GOT3 (cell line): ENCODE measurements around the gene MYL7.

Experiments used
- DNase-seq: peaks from one replicate; lab custom pipeline; 2025; ENCODE audit warnings: mixed read lengths; lab: John Stamatoyannopoulos, UW

Gene MYL7

DNA sequence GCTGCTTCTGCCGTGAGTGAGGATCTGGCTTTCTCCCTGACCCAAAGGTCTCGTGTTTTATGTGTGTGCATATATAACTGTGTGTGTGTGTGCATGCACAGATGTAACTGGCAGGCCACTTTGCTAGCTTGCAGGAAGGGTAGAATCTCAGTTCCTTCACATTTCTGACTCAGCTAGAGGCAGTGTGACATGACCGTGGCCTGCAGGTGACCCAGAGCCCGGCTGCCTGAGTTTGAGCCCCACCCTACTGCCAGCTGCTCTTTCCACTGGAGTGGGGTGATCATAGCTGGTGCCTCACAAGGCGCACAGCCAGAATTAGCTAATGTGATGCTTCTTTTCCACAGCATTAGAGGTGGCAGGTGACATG, 9.3 kb upstream of the MYL7 start:
- no peak for DNase-seq

DNA sequence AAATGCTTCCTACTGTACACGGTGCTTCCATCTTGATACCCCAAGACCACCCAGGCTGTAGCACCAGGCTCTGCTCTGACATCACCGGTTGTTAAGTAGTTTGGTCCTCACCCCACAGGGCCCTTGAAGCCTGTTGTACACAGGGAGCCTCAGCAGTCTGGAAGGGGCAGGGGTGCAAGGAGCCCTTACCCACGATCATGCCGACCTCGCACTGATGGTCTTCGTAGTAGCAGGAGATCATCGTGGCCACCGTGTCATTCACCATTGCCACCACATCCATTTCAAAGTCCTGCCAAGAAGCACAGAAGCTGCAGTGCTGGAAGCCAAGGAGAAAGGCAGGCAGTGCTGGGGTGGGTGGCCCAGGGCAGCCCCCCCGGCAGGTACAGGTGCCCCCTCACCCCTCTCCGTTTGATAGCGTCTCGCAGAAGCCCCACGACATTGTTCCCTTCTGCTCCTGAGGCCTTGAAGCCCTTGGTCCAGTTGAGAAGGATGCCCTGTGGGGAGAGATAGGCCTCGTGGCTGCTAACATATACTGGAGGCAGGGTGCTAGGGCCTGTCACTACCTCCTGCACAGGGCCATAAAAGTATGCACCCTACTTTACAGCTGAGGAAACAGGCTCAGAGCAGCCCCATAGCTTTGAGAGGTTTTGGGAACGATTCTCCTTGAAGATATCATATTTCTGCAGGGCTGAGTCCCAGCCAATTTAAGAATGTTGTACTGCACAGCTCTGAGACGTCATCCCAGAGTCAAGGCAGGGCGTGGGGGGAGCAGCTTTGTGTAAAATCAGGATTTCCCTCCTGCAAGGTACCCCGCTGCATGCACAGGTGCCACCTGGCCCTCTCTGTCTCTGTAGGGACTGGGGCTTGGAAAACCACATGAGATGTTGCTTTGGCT, 8.7 kb upstream of the MYL7 start:
- DNase-seq = no peak

DNA sequence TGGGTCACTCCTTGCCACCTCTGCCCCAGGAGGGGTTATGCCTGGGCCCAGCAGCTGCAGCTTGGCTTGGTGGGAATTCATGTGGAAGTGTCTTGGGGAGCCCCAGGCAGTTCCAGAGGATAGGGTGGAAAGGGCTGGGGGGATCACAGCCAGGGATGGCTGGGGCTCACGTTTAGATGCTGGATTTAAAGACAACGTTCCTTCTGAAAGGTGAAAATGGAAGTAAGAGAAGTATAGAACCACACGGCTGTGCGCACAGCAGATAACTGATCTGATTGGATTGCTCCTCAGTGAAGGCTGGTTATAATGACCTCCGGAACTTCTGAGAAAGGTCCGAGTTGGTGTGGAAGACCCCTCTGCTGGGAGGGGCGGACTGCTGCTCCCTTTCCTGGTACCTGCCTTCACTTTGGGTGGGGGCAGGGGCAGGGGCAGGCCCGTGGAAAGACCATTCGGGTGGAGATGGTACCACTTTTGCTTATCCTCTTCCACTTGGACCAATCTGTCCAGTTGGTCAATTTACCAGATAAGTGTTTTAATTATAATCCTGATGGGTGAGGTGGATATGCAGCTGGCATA, 7.9 kb upstream of the MYL7 start:
- DNase-seq = no peak

DNA sequence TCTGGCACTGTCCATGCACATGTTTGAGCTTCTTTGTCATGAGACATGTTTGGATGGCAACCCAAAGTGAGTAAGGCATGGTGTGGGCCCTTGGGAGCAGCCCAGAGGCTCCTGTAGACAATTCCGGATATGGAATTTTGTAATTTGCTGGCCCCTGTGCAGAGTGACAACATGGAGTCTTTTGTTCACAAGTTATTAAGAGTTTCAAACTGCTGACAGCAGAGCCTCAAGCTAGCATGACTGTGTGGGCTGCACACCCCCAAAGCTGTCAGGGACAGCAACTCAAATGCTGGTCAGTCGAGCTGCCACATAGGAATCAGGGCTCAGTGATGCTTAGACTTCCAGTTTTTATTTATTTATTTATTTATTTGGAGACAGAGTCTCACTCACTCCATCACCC, 7.0 kb upstream of the MYL7 start:
- no peak for DNase-seq

DNA sequence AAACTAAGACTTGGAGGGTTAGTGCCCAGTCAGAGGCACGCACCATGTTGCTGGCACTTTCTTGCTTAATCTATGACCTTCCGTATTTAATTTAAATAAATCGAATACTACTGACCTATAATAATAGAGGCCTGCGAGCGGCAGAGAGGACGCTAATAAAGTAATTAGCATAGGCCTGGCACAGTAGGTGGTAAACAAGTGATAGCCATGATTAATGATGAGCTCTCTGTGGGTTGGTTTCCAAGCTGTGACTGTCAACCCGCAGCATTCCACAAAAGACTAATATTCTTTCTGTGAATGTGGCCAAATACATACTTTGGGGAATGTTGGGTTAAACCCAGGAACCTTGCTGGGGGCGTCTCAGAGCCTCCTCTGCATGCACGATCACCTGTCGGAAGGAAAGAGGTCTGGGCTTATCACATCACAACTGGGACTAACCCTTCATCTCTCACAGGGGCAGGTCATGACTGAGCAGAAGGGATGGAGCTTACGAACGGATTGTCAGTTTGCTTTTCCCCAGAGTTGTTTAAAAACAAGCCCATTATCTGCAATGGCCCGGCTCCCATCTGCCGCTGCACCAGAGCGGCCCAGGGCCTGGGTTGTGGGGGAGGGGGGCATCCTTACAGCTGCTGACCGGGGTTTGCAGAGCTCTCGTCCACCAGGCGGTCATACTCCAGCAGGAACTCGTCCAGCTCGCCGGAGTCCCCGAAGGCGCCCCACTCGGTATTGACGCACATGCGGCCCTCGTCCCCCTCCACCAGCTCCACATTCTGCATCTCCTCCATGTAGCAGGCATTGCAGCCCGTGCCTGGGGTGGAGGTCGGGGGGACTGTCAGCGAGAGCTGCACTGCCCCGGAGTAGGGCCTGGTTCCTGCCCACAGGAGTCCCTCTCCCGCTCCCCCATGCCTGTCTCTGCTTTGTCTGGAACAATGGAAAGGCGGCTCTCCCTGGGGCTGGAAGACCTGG, 6.2 kb upstream of the MYL7 start:
- DNase-seq = no peak

DNA sequence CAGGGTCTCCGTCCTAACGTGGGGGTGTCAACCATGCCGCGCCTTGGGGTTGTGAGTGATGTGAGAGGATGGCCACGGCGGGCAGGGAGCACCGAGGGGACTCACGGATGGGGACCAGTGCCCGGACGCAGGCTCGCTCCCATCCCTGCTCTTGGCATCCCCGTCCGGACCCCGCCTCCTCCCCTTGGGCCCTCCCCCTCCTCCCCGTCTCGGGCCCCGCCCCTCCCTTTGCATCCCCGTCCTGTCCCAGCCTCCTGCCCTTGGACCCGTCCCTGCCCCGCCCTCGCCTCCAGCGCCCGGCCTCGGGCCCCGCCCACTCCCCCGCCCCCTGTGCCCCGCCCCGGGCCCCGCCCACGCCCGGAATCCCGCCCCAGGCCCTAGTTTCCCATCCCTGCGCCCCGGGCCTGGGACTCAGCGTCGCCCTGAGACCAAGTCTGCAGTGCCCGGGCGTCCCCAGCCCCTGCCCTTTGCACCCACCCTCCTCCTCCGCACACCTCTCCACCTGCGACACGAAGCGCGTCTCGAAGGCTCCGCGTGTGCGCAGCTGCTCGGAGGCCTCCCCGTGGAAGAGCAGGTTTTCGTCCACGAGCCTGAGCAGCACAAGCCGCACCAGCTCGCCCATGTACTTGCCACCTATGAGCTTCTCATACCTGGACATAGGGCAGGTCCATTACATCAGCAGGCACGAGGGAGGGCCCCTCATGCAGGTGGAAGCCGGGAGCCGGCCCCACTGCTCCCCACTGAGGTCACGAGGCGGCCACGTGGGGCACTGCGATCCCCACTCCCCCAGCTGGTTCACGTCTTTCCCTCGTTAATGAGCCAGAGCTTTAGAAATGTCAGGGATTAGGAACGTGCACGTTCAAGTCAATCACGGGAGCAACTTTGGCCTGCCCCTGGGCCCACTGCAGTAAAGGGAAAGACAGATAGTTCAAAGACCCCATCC, 5.1 kb upstream of the MYL7 start:
- no peak for DNase-seq

DNA sequence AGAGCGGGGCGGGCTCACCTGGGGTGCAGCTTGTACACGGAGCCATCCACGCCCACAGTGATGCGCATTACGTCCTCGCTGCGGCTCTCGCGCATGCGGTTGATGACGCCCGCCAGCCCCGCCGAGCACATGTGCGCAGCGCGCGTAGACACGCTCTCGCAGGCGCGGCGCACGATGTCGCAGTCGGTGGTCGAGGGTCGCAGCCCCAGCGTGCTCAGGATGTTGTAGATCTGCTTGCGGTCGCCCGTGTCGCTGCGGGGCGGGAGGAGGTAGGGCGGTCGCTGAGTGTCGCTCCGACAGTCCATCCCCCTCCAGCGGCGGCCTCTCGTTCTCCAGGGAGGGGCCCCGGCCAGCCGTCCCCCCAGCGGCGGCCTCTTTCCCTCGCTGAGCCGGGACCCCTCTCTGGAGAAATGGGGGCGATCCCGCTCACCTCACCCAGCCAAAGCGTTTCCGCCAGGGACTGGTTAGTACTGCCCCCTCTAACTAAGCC, 4.4 kb upstream of the MYL7 start:
- DNase-seq = no peak

DNA sequence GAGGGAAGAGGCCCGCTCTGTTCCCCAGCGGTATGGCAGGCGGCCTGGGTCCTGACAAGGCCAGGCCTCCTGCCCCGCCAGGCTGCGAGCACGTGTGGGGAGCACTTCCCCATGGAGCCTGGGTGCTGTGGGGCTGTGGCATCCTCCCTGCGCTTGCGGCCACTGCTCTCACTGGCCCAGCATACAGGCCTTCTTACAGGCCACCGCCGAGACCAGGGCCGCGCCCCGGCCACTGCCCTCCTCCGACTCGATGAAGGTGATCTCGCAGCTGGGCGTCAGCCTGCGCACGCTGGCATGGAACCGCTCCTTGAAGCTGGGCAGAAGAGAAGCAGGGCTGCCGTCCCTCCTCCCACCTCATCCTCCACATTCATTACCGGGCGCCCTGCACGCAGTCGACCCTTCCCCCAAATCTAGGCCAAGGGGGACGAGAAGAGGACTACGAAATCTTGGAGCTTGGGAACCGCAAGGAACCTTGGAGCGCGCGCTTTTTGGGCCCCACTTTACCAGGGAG, 3.9 kb upstream of the MYL7 start:
- DNase-seq = no peak

DNA sequence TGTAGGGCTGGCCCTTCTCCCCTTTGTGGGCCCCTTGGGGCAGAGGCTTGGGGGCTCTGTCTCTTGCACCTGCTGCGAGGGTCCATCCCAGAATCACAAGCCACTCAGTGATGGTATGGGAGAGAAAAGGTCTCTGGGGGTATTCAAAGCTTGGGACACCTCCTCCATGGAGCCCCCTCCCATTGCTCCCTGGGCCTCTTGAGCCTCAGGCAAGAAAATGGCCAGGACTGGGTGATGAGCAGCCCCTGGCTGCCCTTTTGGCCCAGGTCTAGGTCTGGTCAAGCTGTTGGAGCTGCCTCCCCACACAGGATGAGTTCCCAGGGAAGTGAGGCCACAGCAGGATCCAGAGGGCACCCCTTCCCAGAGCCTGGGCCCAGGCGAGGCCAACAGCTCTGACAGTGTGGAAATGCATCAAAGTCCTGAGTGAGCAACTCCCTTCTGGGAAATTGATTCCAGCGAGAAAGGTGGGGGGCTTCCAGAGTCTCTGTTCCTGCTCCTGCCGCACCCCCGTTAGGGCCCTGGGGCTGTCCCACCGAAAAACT, 3.4 kb upstream of the MYL7 start:
- no peak for DNase-seq

DNA sequence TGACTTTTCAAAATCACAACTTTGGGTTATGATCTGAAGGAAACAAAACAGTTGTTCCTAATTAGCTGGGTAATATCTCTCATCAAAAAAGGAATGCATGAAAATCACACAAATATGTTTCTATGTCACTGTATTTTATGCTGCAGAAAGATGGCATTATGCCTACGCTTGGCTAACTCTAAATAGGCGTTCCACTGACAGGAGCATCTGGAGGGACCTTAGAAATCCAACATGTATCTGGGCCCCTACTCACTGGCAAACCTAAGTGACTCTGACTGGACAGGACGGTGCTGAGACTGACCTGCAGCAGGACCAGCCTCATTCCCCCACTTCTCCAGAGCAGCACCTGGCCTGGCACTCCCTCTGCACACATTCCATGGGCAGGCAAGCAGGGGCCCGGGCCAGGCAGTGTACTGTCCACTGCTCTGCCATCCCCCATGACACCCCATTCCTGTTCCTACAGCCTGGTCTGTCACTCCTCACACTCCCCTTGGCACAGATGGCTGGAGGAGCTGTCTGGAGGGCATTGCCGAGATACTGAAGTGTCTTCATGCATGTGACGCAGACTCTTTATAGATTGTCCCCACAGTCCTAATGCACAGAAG, 2.6 kb upstream of the MYL7 start:
- DNase-seq = no peak

DNA sequence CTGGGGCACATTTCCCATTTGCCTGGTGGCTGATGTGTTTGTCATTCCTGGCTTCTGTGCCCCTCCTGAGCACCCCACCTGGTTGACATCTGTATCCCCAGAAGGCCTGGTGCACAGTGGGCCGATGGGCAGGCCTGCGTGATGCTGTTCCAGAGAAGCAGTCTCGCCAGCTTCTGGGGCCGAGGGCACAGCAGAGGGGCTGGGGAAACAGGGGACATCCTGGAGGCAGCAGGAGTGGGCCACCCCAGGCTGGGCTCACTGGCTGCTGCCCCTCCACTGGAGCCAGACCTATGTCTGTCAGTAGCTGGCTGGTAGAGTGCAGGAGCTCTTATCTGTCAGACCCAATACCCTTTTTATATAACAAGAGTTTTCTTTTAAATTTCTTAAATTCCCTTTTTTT, 896 bp upstream of the MYL7 start:
- DNase-seq = no peak

DNA sequence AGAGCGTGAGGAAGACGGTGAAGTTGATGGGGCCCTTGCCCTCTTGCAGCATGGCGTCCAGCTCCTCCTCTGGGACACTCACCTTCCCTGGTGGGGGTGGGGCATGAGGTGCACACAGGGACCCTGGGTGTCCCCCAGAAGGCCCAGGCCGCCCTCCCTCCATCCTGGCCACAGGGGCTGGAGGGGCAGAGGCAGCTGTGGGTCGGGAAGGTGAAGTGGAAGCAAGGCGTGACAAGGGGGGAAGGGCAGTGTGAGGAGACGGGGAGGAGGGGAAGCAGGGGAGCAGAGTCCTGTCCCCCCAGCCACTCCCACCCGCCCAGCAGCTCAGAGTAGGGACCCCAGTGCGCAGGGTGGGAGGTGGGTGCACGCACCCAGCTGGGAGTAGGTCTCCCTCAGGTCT, 791 bp downstream of the MYL7 start:
- DNase-seq = no peak

DNA sequence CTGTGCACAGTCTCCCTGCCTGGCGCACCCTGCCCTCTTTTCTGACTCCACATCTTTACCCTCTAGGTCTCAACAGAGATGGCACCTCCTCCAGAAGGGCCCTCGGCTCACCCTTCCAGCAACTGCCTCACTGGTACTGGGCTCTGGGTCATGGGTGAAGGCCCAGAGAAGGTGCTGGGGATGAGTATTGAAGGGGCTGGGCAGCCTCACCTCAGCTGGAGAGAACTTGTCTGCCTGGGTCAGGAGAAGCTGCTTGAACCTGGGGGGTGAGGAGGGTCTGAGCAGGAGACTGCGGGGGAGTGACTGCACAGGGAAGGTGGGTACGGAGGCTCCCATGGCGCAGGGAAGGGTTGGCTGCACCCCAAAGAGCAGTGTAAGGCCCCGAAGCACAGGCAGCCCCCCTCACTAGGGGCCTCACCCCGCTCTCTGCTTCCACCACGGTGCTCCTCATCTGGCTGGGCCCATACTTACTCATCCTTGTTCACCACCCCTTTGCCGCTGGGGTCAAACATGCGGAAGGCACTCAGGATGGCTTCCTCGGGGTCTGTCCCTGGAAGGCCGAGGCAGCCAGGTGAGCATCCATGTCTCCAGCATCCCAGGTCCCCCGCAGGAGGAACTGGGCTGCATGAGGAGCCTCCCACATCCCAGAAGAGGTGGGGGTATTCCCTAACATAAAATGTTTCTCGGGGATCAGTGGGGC, 1.7 kb downstream of the MYL7 start:
- DNase-seq = no peak

DNA sequence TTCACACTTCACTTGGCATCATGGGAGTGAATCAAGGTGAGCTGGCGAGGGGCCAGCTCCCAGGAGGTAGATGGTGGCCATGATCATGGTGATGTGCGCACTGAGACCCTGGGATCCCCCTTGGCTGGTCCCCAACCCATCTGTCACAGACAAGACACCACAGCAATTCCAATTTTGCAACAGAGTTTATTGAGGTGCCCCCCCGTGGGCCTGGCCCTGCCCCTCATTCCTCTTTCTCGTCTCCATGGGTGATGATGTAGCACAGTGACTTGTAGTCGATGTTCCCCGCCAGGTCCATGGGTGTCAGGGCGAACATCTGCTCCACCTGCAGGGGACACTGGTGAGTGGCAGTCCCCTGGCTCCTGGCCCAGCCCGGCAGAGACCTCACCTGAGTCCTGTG, 2.4 kb downstream of the MYL7 start:
- DNase-seq = no peak

DNA sequence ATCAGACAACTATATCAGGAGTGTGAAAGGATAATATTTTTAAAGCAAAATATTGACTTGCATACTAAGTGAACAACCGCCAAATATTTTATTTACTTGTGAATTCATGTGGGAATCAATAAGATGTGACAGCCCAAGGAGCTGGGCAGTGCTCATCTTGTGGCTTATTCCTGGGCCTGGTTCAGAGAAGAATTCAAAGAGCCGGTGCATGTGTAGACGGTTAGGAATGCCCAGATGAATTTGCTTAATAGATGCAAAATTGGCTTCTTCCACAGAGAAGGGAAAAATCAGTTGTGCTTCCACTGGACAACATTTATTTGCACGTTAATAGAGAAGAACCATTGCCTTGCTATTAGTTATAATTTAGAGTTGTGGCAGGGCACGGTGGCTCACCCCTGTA, 4.4 kb downstream of the MYL7 start:
- DNase-seq = no peak

DNA sequence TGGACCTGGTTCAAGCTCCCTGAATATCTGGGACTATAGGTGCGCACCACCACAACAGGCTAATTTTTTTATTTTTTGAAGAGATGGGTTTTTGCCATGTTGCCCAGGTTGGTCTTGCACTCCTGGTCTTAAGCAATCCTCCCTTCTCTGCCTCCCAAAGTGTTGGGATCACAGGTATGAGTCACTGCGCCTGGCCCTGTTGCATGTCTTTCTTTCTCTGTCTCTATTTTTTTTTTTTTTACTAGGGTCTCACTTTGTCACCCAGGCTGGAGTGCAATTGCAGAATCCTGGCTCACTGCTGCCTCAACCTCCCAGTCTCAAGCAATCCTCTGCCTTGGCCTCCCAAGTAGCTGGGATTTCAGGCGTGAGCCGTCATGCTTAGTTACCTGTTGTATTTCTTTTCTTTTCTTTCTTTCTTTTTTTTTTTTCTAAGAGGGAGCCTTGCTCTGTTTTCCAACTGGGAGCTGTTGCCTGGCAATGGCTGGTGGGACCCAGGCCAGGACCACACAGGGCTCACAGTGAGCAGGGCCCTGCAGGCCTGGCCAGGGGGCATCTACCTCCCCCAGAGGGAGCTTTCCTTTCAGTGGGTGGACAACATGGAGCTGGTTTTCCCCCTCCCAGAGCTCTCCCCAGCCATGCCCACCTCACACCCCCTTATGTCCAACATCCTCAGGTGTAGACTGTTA, 6.0 kb downstream of the MYL7 start:
- DNase-seq = no peak

DNA sequence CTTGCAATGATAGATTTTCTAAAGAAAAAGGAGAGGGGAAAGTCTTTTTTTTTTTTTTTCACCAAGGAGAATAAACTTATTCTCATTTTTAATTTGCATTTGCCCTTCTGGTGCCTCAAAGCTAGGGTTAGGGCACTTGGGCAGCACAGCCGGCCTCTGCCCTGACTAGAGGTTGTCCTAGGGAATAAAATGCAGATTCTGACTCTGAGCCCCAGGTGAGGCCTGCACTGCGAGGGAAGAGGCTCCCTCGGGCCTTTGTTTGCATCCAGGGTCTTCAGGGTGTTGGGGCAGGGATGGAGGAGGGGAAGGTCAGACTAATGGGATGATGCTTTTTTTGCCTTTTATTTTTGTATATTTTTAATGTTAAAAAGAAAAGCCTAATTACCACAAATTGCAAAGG, 7.8 kb downstream of the MYL7 start:
- DNase-seq = no peak

DNA sequence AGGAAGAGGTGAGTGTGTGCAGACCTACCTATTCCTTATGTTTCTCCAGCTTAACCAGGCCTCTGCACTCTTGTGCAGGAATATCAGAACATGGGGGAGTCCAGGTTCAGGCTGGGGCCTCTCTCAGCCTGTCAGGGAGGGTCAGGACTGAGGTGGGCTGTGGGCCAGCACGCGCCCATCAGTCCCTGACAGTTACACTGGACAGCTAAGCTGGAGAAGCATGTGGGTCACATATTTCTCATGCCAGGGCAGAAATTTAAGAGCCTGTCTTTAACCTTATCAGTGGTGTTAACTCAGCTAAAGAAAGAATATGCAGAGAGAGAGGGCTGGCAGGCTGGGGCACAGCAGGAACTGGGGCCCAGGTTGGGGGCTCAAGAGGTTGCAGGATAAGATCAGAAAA, 9.1 kb downstream of the MYL7 start:
- no peak for DNase-seq
